GM12892 (cell line): Measurements from ENCODE around the gene AP3B1.

ENCODE experiments used
- DNase-seq: peaks from one replicate; pipeline ENCODE4 v3.0.0; 2011; ENCODE audit not compliant: insufficient read length
- FAIRE-seq: peaks from 2 replicates; lab custom pipeline; 2011; peaks lifted over from hg19 to GRCh38; lab: Jason Lieb, UNC
- POLR2A ChIP-seq: IDR thresholded peaks from 2 replicates; pipeline ENCODE4 v1.6.1; 2011; ENCODE audit warnings: low read depth, low read length, control low read depth
- POLR2AphosphoS5 ChIP-seq: IDR thresholded peaks from 2 replicates; pipeline ENCODE4 v1.6.1; 2011; ENCODE audit warnings: low read depth, low read length, control low read depth
- TAF1 ChIP-seq: IDR thresholded peaks from 2 replicates; pipeline ENCODE4 v1.6.1; 2011; ENCODE audit warnings: low read depth, mild to moderate bottlenecking, control low read depth, low read length, borderline replicate concordance

AP3B1 gene

GRCh38 chr5:78318337-78318736, 23.8 kb upstream of the AP3B1 start:
- TF ChIP-seq POLR2AphosphoS5 (no peak), TAF1 (no peak), POLR2A (no peak)

GRCh38 chr5:78317515-78317914, 23.0 kb upstream of the AP3B1 start:
- FAIRE-seq (no peak), DNase-seq (no peak)
- TF ChIP-seq POLR2AphosphoS5 = no peak
- no peak for TF ChIP-seq TAF1
- TF ChIP-seq POLR2A = no peak

More at GRCh38 chr5:78318337-78318736, 23.8 kb upstream of the AP3B1 start:
- DNase-seq = no peak
- FAIRE-seq = no peak

- TF ChIP-seq TAF1 (no peak), POLR2AphosphoS5 (no peak), POLR2A (no peak)
Observed at GRCh38 chr5:78308703-78309102, 14.2 kb upstream of the AP3B1 start.

GRCh38 chr5:78300464-78301045, 6.1 kb upstream of the AP3B1 start:
- DNase-seq = no peak
- no peak for FAIRE-seq
- no peak for TF ChIP-seq POLR2A
- no peak for TF ChIP-seq TAF1
- no peak for TF ChIP-seq POLR2AphosphoS5

More at GRCh38 chr5:78308703-78309102, 14.2 kb upstream of the AP3B1 start:
- DNase-seq = no peak
- FAIRE-seq = no peak

- peak; percentile 67 for FAIRE-seq
- DNase-seq = peak; percentile 6
- TF ChIP-seq POLR2A = no peak
- no peak for TF ChIP-seq POLR2AphosphoS5
- TF ChIP-seq TAF1 = no peak
Observed at GRCh38 chr5:78295035-78295961, 800 bp upstream of the AP3B1 start.

GRCh38 chr5:78293851-78294247, 649 bp downstream of the AP3B1 start:
- FAIRE-seq (peak; percentile 57), DNase-seq (no peak)
- TF ChIP-seq POLR2AphosphoS5 = no peak
- no peak for TF ChIP-seq TAF1
- no peak for TF ChIP-seq POLR2A

GRCh38 chr5:78291687-78292086, 2.8 kb downstream of the AP3B1 start:
- FAIRE-seq = no peak
- TF ChIP-seq POLR2A (no peak), POLR2AphosphoS5 (no peak), TAF1 (no peak)
- no peak for DNase-seq

GRCh38 chr5:78289911-78290310, 4.6 kb downstream of the AP3B1 start:
- TF ChIP-seq POLR2AphosphoS5 = no peak
- no peak for TF ChIP-seq POLR2A
- TF ChIP-seq TAF1 = no peak
- DNase-seq = no peak
- no peak for FAIRE-seq

- no peak for DNase-seq
- TF ChIP-seq TAF1 (no peak), POLR2A (no peak), POLR2AphosphoS5 (no peak)
- no peak for FAIRE-seq
Observed at GRCh38 chr5:78288246-78288645, 6.3 kb downstream of the AP3B1 start.

GRCh38 chr5:78287833-78288232, 6.7 kb downstream of the AP3B1 start:
- DNase-seq = no peak
- no peak for FAIRE-seq
- TF ChIP-seq POLR2AphosphoS5 = no peak
- TF ChIP-seq TAF1 = no peak
- no peak for TF ChIP-seq POLR2A

GRCh38 chr5:78287169-78287568, 7.3 kb downstream of the AP3B1 start:
- DNase-seq (no peak), FAIRE-seq (no peak)
- TF ChIP-seq POLR2A = no peak
- no peak for TF ChIP-seq POLR2AphosphoS5
- no peak for TF ChIP-seq TAF1

GRCh38 chr5:78286290-78286689, 8.2 kb downstream of the AP3B1 start:
- FAIRE-seq = peak; percentile 21
- no peak for TF ChIP-seq POLR2A
- TF ChIP-seq POLR2AphosphoS5 = no peak
- no peak for TF ChIP-seq TAF1

More at GRCh38 chr5:78286290-78286689, 8.2 kb downstream of the AP3B1 start:
- no peak for DNase-seq
